HS-27A (cell line): ENCODE measurements around the gene XPR1.

Source experiments
- DNase-seq: peaks from one replicate; pipeline ENCODE4 v3.0.0-alpha.2; 2012; ENCODE audit warnings: low read depth, missing footprints

The XPR1 gene

GRCh38 chr1:180615493-180616290, 16.1 kb upstream of the XPR1 start:
- DNase-seq: no peak

DNA sequence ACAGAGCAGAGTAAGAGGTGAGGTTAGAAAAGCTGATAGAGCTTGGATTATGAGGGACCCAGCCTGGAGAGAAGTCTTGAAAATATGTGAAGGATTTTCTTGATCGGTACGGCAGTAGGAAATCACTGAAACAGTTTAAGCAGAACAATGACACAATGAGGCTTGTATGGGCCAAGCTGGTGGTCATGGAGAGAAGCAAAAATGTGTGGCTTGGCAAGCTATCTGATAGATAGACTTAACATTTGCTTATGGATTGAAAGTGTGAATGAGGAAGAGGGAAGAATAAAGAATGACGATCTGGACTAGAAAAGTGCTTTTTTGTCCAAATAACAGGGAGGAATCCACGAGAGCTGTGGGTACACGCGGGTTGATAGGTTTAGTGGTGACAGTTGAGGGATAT, 15.4 kb upstream of the XPR1 start:
- DNase-seq: no peak

- DNase-seq: no peak
These were observed 13.9 kb upstream of the XPR1 start for GRCh38 chr1:180617774-180618395.

DNA sequence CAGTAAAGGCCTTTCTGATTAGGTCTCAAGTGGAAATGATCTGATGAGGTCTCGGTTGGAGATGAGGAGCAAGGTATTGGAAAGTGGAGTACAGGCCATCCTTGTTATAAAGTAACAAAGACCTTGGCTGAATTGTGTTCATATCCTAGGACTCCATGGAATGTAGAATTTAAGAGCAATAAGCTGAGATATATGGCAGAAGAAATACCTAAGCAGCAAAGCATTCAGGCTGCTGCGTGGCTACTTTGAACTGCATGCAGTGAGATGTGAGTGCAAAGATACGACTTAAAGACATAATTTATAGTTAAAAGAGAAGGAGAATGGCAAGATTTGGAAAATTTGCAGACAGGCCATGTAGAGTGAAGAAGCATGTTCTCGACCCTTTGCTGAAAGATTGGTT, 11.2 kb upstream of the XPR1 start:
- no peak for DNase-seq

GRCh38 chr1:180622658-180623508, 8.9 kb upstream of the XPR1 start:
- DNase-seq: no peak

DNA sequence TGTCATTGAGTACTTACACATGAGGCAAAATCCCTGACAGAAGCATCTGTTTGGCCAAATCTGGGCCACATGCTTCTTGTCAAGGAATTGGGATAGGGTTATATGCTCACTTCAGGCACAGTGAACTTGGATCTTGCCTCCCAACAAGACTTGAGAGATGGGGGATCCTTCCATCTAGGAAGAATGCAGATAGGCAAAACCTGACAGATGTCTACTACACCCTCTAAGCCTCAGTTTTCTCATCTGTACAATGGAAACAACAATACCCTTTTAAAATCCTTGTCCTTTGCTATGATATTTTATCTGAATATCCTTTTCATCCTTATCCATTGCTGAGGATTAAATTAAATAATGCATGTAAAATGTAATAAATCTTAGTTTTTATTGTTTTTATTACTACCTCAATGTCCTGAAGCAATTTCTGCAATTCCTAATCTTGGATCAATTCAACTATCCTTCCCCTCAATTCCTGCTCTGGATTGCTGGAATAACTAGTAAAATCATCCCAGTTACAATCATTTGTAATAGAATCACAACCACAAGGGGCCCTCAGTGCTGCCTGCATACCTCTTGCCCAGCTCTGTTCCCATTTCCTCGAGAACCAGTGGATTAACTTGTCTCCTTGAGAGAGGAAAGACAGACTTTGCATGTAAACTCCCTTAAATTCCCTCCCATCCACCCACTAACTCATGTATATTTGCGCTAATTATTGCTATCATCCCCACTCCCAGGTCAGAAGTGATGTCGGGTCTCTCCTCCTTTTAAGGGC, 8.1 kb upstream of the XPR1 start:
- DNase-seq: no peak

- no peak for DNase-seq
These were observed 5.1 kb upstream of the XPR1 start for GRCh38 chr1:180626711-180627110.

DNA sequence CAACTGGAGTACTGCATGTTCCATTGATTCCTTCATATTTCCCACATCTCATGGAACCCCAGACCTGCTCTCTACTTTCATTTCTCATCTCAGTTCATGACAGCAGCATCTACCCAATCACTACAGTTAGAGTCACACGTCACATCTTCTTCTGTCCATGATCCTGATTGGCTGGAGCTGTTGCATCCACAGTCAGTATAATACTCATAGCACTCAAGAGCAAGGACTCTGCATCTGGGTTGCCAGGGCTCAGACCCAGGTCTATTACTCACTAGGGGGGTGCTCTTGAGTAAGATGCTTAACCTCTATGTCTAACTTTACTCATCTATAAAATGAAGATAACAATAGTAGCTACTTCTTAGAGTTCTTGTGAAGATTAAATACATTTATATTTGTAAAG, 4.4 kb upstream of the XPR1 start:
- no peak for DNase-seq

GRCh38 chr1:180628646-180629045, 3.2 kb upstream of the XPR1 start:
- DNase-seq: no peak

DNA sequence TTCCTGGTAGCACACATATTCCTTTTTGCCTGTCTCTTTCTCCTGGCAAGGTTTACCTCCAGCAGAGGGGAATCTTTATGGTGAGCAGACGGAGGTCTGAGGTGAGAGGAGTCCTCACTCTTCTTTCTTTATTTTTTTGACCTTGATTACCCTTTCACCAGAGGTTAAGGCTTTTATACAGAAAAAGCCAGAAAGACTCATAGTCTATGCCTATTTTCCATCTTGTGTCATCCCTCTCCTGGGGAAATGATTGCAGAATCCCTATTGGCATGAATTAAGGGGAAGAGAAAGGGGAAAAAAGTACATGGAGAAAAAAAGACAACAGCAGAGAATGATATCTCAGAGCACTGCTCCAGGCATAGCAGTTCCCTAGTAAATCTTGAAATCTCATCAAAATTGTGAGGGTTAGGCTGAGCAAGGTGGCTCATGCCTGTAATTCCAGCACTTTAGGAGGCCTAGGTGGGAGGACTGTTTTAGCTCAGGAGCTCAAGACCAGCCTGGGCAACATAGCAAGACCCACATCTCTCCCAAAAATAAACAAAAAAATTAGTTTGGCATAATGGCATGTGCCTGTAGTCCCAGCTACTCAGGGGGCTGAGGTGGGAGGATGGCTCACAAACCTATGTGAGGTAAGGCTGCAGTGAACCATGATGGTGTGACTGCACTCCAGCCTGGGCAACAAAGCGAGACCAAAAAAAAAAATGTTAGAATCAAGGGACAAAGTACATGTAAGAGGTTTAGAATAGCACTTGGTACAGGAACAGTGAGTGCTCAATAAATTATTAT, 1.2 kb upstream of the XPR1 start:
- no peak for DNase-seq

DNA sequence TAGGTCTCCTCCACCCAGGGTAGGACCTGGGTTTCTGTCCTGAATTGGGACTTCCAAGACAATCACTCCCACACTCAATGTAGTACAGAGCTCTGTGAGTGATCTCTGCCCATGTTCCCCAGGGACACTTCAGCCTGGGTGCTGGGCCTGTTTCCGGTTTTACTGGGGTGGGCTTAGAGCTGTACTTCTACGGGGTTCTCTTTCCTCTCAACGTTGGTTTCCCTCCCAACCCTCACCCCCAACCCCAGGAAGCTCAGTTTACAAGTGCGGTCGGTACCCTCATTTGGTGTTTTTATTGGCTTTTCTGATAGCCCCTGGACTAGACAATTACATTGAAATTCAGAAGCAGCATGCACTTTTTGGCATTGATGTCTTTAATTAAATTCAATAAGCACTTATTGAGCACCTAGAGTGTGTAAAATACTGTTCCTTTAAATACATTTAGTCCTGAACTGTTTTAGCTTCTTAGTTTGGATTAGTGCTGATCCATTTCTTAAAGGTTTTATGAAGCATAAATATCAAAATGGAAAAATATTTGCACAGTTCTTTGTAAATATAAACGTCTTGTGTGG, 542 bp upstream of the XPR1 start:
- no peak for DNase-seq

- no peak for DNase-seq
These were observed 669 bp downstream of the XPR1 start for GRCh38 chr1:180632326-180633056.

DNA sequence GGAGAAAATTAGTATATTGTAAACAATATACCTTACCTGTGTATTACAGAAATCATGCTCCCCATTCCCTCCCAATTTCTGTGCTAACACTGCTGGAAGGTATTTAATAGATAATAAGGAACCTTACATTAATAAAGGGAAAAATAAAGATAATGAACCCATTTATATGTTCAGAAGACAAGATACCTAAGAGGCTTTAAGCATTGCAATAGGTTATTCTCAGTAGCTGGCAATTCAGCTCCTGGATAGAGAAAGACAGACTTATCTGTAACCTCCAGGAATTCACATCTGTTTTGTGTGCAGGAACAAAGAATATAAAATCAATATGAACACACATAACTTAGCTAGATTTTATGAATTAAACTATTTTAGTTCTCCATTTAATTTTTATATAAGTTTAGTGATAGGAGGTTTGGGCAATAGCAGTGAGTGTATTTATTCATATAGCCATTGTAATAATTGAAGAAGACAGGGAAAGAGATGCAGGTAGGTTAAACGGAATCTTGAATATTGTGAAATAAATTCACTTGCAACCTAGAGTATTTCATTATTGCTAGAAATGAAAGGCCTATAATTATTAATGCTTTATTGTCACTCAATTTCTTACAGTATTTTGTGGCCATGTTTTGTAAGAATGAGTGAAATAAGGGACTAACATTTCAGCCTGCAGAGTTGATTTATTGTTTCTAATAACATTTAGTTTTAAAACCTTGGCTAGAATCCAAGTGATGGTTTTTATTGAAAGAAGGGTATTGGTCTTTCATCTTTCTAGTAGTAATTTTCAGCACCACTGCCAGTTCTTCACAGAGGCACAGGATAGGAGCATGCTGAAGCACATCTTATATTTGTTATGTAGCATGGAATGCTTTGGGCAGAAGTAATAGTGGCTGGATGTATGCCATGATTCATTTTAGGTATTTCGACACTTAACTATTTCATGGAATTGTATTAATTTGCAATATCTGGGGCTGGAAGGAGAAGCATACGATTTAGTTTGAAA, 1.5 kb downstream of the XPR1 start:
- no peak for DNase-seq

- DNase-seq: no peak
These were observed 4.3 kb downstream of the XPR1 start for GRCh38 chr1:180636138-180636537.

GRCh38 chr1:180639871-180640270, 8.0 kb downstream of the XPR1 start:
- no peak for DNase-seq

DNA sequence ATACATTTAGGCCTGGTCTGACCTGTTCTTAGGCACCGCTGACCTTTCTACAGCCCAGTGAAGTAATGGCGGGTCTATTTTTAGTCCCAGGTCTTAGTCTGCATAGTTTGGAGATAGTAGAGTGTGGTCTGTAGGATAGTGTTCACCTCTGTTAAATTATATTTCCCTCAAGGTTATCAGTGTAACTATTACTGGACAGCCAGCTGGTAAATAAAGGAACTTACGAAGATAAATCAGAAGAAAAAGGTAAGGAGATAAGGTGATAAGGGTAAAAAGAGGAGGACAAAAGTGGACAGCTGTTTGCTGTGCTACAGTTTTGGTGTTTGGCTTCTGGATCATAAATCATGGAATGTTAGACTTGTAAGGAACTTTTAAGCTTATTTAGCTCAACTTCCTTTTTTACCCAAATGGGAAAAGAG, 8.7 kb downstream of the XPR1 start:
- DNase-seq: no peak

DNA sequence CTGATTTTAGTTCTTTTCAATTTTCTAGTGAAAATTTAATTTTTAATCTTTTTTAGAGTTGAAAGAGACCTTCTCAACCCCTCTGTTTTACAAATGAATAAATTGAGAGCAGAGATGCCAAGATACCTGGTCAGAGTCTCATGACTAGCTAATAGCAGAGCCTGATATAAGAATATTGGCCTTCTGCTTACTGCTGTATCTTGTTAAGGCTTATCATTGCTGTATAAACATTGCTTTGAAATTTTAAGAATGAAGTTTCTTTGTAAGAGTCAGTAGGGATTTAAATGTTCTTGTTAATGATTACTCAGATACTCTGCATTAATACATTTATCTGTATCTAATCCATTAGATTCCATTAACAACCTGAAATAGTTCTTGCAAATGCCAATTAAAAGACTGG, 9.8 kb downstream of the XPR1 start:
- DNase-seq: no peak

DNA sequence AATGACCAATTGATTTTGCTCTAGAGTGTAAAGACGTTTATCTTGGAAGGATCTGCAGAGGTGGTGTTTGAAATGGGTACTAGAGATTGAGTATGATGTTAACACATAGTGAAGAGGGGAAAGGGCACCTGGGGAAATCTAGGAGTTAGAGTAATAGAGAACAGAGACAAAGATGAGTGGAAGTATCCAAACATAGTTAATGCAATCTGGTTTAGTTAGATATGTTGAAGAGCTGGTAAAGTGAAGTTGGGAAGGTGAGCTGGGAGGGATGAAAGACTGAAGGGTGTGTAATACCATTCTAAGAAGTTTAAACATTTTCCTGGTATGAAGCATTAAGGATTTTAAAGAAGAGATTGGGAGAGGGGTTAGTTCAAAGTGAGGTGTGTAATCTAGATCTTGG, 11.0 kb downstream of the XPR1 start:
- no peak for DNase-seq

DNA sequence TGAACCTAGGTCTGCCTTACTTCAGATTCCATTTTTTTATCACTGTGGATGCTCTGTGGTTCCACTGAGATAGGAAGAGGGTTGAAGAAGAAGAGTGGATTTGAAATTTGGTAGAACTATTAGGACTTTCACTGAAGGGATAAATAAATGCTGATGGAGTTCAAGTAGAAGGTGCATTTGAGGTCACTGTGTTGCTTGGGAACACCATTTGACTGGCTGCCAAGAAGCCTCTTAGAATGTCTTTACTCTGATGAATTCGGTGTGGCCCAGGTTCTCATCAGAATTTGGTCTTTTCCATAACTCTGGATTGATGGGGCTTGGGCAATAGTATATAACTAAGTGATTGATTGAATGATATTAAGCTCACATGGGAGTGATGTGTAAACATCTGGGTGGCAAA, 11.9 kb downstream of the XPR1 start:
- no peak for DNase-seq
